Stimulated activated CD4-positive, alpha-beta T cell treated with anti-CD3 and anti-CD28 coated beads, Interleukin-12 subunit alpha, Interleukin-12 subunit beta, amount 100 ng/mL, for 4 hours (primary cell): ENCODE results near the gene RNF17.
A peak's percentile ranks its signal among the peaks of the same experiment; 100 is the strongest.
"Not testable (repeated sequence)": the region's sequence is repeated elsewhere in the genome, so short reads cannot be mapped to it uniquely, and the experiment has no call there.

Experiments
- DNase-seq: peaks from one replicate; pipeline ENCODE4 v3.0.0-alpha.2; 2020

RNF17 gene

GRCh38 chr13:24763596-24764275, at the start of gene RNF17:
Gene RNF17 (plus strand): TSS chr13:24764169. CDS start chr13:24764204, 35 bp downstream.
- no peak for DNase-seq

GRCh38 chr13:24716011-24716410, 48.0 kb upstream of the RNF17 start:
- no peak for DNase-seq

GRCh38 chr13:24716446-24716845, 47.5 kb upstream of the RNF17 start:
- no peak for DNase-seq

- DNase-seq, result no peak
These were observed 46.8 kb upstream of the RNF17 start for GRCh38 chr13:24717217-24717616.

GRCh38 chr13:24718192-24718965, 45.6 kb upstream of the RNF17 start:
- DNase-seq, result no peak

- no peak for DNase-seq
These were observed 44.8 kb upstream of the RNF17 start for GRCh38 chr13:24719139-24719538.

GRCh38 chr13:24723206-24723605, 40.8 kb upstream of the RNF17 start:
- no peak for DNase-seq

GRCh38 chr13:24724714-24725113, 39.3 kb upstream of the RNF17 start:
- no peak for DNase-seq

- DNase-seq, result no peak
These were observed 38.6 kb upstream of the RNF17 start for GRCh38 chr13:24725379-24725778.

GRCh38 chr13:24727731-24728601, 36.0 kb upstream of the RNF17 start:
- peak; percentile 51 for DNase-seq

GRCh38 chr13:24730873-24731567, 32.9 kb upstream of the RNF17 start:
- DNase-seq, result not testable (repeated sequence)

GRCh38 chr13:24734950-24735349, 29.0 kb upstream of the RNF17 start:
- no peak for DNase-seq

- no peak for DNase-seq
These were observed 26.9 kb upstream of the RNF17 start for GRCh38 chr13:24737042-24737441.

- no peak for DNase-seq
These were observed 25.6 kb upstream of the RNF17 start for GRCh38 chr13:24738366-24738847.

GRCh38 chr13:24740014-24740890, 23.7 kb upstream of the RNF17 start:
- DNase-seq, result no peak

GRCh38 chr13:24741016-24741662, 22.8 kb upstream of the RNF17 start:
- DNase-seq, result no peak

GRCh38 chr13:24741791-24742190, 22.2 kb upstream of the RNF17 start:
- DNase-seq, result no peak

GRCh38 chr13:24742294-24742693, 21.7 kb upstream of the RNF17 start:
- DNase-seq, result no peak

GRCh38 chr13:24742977-24743376, 21.0 kb upstream of the RNF17 start:
- DNase-seq, result no peak

- DNase-seq, result no peak
These were observed 19.7 kb upstream of the RNF17 start for GRCh38 chr13:24744247-24744646.

GRCh38 chr13:24745516-24745860, 18.5 kb upstream of the RNF17 start:
- DNase-seq, result no peak
